Amygdala (tissue), 56 donors: ENCODE measurements around the gene CALN1.
A peak's percentile ranks its signal among the peaks of the same experiment; 100 is the strongest.
"Not testable (repeated sequence)": the region's sequence is repeated elsewhere in the genome, so short reads cannot be mapped to it uniquely, and the experiment has no call there.

ENCODE experiments used
- DNase-seq, 56 donors: peaks; one replicate each; lab custom pipeline; 2025; lab: John Stamatoyannopoulos, UW

Gene CALN1

DNA sequence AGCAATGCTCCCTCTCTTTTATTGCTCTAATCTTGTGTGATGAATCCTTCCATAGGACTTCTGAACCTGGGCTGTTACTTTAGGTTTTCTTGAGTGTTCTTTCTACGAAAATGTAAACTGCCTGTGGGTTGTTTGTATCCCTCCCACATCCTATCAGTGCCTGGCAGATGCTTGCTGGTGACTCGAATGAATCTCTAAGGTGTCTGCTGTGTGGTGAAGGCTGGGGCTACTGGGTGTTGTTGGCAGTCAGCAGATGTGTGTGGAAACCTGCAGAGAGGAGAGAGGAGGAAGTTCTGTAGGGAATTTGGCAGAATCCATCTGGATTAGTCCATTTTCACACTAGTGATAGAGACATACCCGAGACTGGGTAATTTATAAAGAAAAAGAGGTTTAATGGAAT is 639.4 kb downstream of the CALN1 start:
- DNase-seq: no peak

DNA sequence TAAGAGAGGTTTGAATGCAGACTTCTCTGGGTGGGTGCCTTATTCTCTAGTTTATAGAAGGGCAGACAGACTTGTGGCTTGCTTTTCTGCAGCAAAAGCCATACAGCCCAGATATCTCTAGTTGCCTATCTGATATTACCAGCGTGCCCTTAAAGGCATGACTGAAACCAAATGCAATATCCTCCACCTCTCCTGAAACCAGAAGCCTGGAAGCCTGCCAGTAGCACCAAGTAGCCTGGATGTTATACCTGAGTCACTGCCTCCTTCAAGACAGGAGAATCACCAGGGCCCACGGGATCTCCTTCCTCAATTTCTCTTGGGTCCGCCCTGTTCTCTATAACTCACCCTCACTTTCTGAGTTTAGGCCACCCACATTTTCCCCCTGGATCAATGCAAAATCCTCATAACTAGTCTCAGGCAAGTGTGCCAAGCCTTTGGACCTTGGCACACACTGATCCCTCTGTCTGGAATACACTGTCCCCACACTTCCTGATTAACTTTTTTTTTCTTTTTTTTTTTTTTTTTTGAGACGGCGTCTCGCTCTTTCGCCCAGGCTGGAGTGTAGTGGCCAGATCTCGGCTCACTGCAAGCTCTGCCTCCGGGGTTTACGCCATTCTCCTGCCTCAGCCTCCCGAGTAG is 641.8 kb downstream of the CALN1 start:
- no peak for DNase-seq

DNA sequence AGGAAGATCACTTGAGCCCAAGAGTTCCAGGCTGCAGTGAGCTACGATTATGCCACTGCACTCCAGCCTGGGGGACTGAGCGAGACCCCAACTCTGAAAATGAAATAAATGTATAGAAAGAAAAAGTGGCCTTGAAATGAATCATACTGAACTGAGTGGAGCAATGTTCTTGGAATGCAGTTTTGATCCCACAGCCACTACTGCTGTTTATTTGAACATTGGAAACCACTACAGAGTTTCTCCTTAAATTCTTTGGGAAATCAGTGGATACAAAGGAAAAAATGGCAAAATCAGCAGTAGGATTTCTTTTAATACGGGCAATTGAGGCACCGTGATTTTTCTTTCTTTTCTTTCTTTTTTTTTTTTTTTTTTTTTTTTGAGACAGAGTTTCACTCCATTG is 642.8 kb downstream of the CALN1 start:
- no peak for DNase-seq

DNA sequence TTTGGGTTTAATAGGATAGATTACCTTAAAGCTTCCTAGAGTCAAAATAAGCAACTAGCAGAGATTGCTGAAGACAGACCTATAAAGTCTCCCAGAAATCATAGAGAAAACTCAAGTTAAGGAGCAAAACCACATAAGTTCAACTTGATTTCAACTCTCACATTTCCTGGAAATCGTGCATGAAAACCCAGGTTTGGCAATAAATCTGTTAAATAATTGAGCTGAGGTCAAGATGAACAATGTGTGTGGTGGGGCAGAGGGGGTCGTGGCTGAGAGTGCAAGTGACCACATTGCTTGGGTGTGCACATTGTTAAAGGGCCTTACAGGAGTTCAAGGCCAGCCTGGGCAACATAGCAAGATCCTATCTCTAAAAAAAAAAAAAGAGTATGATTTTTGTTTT is 643.7 kb downstream of the CALN1 start:
- DNase-seq: no peak

DNA sequence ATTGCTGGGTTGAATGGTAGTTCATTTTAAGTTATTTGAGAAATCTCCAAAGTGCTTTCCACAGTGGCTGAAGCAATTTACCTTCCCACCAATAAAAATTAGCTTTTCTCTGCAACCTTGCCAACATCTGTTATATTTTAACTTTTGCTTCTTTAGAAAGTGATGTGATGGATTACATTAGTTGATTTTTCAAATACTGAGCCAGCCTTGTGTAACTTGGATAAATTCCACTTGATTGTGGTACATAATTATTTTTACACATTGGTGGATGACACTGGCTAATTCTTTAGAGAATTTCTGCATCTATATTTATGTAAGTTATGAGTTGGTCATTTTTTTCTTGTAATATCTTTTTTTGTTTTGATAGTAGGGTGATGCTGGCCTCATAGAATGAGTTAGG is 646.1 kb downstream of the CALN1 start:
- no peak for DNase-seq

DNA sequence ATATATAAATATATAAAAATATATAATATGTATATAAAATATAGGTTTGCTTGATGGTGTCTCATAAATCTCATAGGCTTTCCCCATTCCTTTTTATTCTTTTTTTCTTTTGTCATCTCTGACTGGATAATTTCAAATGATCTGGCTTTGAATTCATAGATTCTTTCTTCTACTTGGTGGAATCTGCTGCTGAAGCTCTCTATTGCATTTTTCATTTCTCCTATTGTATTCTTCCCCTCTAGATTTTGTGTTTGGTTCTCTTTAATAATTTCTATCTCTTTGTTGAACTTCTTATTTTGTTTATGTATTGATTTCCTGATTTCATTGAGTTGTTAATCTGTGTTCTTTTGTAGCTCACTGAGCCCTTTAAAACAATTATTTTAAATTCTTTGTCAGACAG is 650.8 kb downstream of the CALN1 start:
- no peak for DNase-seq

DNA sequence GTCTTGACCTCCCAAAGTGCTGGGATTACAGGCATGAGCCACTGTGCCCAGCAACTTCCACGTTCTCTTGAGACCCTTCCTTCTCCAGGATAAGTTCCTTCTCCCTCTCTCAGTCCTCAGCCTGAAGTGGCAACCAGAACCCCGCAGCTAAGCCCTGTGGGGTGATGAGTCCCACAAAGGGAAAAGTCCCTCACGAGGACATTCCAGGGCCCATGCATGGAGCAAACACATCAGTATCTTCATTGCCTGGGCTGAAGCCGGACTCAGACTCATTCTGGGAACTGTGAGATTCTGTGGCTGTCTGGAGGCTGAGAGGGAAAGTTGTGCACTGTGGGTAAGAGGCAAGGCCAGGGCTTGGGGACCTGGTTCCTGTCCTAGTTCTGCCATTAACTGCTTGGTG is 657.3 kb downstream of the CALN1 start:
- DNase-seq: no peak

DNA sequence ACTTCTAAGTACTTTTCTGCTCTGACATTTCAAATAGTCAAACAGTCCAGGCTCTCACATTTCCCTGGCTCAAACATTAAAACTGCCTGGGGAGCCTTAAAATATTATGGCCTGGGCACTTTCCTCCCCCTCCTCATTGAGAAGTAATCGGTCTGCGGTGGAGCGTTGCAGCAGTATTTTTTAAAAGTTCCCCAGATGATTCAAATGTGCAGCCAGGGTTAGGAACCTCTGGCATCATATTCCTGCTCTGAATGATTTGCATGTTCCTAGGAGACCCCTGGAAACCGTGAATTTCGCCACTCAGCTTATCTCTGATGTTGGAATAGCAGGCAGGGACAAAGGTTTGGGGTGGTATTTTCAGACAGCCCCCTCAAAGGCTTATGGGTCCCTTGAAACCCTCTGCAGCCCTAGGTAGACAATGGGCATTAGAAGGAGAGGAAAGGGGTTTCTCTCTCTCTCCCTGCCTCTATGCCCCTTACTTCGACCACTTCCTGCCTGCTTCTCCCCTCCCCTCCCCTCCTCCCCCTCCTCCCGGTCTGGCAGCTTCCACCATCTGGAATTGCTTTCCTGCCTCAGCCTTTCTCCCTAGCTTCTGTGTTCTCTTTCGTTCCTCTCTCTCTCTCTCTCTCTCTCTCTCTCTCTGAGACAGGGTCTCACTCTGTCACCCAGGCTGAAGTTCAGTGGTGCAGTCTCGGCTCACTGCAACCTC is 658.0 kb downstream of the CALN1 start:
- no peak for DNase-seq

DNA sequence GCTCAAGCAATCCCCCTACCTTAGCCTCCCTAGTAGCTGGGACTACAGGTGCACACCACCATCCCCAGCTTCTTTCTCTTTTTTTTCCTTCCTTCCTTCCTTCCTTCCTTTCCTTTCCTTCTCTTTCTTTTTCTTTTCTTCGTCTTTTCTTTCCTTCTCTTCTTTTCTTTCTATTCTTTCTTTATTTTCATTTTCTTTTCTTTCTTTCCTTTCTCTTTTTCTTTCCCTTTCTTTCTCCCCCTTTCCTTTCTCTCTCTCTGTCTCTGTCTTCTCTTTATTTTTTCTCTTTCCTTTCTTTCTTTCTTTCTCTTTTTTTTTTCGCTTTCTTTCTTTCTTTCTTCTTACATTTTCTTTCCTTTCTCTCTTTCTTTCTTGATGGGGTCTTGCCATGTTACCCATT is 658.9 kb downstream of the CALN1 start:
- no peak for DNase-seq

DNA sequence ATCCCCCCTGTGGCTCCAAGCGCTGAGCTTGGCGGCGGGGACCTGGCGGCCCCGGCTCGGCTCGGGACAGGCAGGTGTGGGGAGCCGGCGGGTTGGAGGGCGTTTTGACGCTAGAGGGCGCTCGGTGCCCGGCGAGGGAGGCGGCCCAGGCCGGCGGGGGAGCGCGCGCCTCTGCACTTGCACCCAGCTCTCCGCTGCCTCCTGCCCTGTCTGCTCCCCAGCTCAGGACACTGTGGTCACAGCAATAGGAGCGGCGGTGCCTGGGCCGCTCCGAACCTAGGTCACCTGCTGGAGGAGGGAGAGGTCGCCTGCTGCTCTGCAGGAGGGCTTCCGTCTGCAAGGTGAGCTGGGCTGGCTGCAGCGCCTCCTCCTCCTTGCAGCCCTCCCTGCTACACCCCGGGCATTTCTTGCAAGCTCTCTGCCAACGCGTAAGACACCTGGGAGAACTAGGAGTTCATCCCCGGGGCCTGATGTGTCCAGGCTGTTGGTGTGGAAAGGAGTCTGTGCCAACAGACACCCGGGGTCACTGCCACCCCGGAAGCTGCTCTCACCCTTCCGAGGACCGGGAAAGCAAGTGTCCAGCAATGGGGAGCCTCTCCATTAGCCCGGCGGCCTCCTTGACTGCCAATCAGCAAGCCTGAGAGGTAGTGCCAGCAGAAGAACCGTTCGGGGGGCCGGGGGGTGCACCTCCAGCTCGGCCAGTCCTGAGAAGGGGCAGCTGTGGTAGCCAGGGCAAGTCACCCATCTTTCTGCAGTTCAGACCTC is 659.8 kb downstream of the CALN1 start:
- DNase-seq: peak in 38 of 56 donors; percentile 3 to 72 (median 20)

DNA sequence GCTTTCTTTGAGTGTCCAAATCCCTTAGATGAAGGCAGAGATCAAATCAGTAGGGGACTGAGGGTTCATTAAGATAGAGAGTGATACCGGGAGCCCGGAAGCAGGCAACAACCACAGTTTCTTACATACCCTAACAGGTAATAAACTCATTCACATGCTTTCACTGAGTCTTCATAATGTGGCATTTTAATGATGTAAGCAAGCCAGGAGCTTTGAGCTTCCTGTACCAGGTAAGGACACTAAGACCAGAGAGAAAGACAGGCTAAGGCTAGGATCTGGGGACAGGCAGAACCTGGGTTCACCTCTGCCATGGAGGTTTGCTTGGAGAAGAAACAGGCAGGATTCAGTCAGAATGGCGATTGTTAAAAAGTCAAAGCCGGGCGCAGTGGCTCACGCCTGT is 661.8 kb downstream of the CALN1 start:
- DNase-seq: no peak

DNA sequence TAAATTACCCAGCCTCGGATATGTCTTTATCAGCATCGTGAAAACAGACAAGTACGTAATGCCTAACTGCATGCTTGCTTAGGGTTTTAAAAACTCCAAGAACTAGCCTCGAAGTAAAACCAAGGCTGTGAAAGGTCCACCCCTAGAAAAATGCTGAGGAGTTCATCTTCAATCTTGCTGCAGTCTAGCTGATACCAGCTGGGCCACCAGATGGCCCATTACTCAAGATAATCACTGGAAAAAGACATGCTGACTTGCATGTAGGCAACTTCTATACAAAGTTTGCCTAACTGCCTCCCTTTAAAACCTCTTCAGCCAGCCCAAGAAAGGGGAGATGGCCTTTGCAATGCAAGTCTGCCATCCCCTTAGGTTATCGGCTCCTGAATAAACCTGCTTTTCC is 666.1 kb downstream of the CALN1 start:
- DNase-seq: peak in 6 of 56 donors; percentile 2 to 11 (median 6)

DNA sequence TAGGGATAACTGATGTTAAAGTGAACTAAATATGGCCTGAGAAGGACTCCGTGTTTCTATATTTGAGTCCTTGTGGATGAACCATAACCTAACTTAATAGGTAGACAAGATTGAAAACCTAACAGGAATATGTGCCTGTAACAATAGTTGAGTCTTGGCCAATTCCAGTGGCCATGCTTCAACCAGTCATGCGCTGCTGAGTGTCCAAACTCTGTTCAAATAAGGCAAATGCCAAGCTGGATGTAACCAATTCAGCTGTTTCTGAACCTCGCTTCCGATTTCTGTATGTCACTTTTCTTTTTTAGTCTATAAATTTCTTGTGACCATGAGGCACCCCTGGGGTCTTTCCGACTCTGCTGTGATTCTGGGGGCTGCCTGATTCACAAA is 672.0 kb downstream of the CALN1 start:
- no peak for DNase-seq

DNA sequence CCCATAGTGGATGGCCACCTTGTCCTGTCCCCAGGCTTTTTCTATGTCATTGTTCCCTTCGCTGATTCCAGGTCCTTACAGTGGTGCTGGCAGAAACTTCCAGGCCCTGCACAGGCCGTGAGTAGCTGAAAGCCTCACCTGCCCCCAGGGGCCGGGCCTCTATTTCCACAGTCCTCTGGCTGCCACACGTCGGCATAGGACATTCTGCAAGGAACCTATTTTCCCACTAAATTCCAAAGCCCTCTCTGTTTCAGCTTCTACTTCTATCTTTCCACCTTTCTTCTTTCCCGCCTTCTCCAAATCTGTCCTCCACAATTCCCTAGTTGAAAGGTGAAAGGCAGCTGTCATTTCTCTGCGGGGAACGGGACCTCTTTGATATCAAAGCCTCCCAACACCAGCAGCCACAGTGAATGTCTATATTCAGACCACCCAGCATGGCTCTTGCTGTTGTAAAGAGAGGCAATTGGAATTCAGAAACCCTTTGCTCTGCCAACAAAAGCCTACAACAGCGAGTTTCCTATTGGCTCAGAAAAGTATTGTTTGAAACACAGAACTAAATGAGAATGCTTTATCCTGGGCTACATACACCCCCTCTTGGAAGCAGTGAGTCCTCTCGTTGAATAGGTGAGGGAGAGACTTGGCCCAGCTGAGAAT is 672.5 kb downstream of the CALN1 start:
- no peak for DNase-seq

DNA sequence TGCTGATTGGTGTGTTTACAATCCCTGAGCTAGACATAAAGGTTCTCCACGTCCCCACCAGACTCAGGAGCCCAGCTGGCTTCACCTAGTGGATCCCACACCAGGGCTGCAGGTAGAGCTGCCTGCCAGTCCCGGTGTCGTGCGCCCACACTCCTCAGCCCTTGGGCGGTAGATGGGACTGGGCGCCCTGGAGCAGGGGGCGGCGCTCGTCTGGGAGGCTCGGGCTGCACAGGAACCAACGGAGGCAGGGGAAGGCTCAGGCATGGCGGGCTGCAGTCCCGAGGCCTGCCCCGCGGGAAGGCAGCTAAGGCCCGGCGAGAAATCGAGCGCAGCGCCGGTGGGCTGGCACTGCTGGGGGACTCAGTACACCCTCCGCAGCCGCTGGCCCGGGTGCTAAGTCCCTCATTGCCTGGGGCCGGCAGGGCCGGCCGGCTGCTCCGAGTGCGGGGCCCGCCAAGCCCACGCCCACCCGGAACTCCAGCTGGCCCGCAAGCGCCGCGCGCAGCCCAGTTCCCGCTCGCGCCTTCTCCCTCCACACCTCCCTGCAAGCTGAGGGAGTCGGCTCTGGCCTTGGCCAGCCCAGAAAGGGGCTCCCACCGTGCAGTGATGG is 674.1 kb downstream of the CALN1 start:
- DNase-seq: not testable (repeated sequence)

DNA sequence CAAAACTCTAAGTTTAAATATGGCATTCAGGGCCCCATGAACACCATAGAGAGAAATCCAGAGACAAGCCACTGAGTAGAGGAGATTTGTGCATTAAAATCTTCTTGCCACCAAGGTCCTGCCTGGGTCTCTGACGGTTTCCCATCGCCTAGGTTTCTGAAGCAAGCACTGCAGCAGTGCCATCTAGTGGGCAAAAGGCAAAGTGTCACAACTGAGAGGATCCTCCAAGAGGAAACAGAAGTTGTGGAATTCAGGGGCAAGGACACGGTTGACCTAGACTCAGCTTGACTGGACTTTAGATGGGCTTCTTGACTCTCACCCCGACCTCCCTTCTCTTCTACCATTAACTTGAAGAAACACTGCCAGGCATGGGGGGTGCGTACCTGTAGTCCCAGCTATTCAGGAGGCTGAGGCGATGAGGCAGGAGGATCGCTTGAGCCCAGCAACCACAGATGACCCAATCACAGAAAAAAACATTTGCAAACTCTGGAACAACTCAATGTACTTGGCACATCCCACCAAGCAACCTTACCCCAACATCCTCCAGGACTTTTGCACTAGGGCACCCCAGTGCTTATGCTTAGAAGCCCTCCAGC is 676.1 kb downstream of the CALN1 start:
- peak in 45 of 56 donors; percentile 2 to 82 (median 24) for DNase-seq

DNA sequence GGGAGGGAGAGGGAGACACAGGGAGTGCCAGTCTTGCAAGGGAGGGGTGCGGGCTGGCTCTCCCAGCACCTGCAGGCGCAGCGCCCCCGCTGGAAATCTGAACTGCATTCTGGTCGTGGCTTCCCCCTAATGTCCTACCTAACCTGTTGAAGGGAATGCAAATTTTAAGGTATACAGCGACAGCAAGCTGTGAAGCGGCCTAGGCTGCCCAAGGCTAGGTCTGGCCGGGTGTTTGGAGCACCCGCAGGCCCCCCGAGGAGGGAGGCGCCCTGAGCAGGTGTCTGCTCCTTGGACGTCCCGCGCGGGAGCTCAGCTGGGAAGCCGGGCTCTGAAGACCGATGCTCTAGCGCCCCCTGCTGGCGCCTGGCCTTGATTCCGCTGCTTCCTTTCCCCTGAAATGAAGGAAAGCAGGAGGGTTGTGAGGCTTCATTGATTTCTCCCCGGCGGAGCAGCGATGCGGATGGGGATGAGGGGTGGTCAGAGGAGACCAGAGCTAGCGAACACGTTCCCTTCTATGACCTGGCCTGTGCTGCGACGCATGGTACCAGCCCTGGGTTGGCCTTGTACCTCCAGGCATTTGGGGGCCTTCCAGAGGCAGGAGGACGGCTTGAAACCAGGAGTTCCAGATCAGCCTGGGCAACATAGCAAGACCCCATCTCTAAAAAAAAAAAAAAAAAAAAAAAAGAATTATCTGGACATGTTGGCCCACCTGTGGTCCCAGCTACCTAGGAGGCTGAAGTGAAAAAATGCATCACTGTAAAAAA is 678.8 kb downstream of the CALN1 start:
- peak in 55 of 56 donors; percentile 4 to 87 (median 50) for DNase-seq

DNA sequence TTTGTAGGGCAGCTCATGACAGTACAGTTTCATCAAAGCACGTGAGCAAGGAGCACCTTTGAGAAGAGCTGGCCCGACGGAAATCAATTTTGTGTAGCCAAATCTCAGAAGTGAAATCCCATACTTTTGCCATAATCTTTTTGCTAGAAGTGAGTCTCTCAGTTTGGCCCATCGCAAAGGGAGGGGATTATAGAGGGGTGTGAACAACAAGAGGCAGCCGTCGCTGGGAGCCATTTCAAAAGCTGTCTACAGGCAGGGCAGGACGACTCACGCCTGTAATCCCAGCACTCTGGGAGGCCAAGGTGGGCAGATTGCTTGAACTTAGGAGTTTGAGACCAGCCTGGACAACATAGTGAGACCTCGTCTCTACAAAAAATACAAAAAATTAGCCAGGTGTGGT is 680.4 kb downstream of the CALN1 start:
- no peak for DNase-seq
